ENCODE measurements around the gene NAV3. TPM values are rescaled to one million over a fixed set of nuclear protein-coding genes. Genes with fewer than 3 reads are reported as not detected.

NAV3 gene, protein sequence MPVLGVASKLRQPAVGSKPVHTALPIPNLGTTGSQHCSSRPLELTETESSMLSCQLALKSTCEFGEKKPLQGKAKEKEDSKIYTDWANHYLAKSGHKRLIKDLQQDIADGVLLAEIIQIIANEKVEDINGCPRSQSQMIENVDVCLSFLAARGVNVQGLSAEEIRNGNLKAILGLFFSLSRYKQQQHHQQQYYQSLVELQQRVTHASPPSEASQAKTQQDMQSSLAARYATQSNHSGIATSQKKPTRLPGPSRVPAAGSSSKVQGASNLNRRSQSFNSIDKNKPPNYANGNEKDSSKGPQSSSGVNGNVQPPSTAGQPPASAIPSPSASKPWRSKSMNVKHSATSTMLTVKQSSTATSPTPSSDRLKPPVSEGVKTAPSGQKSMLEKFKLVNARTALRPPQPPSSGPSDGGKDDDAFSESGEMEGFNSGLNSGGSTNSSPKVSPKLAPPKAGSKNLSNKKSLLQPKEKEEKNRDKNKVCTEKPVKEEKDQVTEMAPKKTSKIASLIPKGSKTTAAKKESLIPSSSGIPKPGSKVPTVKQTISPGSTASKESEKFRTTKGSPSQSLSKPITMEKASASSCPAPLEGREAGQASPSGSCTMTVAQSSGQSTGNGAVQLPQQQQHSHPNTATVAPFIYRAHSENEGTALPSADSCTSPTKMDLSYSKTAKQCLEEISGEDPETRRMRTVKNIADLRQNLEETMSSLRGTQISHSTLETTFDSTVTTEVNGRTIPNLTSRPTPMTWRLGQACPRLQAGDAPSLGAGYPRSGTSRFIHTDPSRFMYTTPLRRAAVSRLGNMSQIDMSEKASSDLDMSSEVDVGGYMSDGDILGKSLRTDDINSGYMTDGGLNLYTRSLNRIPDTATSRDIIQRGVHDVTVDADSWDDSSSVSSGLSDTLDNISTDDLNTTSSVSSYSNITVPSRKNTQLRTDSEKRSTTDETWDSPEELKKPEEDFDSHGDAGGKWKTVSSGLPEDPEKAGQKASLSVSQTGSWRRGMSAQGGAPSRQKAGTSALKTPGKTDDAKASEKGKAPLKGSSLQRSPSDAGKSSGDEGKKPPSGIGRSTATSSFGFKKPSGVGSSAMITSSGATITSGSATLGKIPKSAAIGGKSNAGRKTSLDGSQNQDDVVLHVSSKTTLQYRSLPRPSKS (N-terminal part only)
- polyA plus RNA-seq, result not detected

GRCh38 chr12:77830583-77831351 is at the start of gene NAV3:
Gene NAV3, plus strand, starts transcription at chr12:77830894. Its CDS starts 568 bp downstream, at chr12:77831462.
- Mint-ChIP-seq H3K4me3 (no peak within 1 kb of the TSS), H3K9me3 (peaks cover 3 to 32% (median 12%) of the 10 kb centered on the region in 6 donors), H3K4me1 (no peaks in the 10 kb centered on the region), H3K27ac (no peak within 1 kb of the TSS), H3K36me3 (no peaks in the 10 kb centered on the region), H3K27me3 (ENCODE audit: low read depth in 3 of 3) (peaks cover 0 to 2% (median 2%) of the 10 kb centered on the region in 3 donors)
- DNase-seq, result no peak

DNA sequence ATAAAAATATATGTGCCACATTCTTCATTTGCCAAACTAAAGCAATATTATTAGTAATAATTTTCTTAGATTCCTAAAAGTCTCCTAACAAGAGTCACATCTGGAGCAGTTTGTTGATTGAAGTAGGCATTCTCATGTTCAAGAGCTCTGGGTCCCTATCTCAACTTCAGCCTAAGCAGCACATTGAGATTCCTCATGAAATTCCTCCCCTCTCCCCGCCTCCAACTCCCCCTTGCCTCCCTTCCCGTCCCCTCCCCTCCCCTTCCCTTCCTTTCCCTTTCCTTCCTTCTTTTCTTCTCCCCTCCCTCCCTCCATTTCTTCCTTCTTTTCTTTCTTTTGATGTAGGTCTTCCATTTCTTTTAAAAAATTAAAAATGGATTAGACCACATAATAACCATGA is 48.7 kb upstream of the NAV3 start:
- Mint-ChIP-seq H3K27ac (no peak overlapping the region), H3K27me3 (ENCODE audit: low read depth in 3 of 3) (peaks cover 0 to 2% (median 0%) of the 10 kb centered on the region in 3 donors), H3K4me1 (no peaks in the 10 kb centered on the region), H3K4me3 (no peak overlapping the region), H3K36me3 (no peaks in the 10 kb centered on the region), H3K9me3 (peaks cover 0 to 22% (median 10%) of the 10 kb centered on the region in 6 donors)
- DNase-seq, result no peak

GRCh38 chr12:77782766-77783165 is 47.9 kb upstream of the NAV3 start:
- Mint-ChIP-seq H3K36me3 (no peaks in the 10 kb centered on the region), H3K4me3 (no peak overlapping the region), H3K4me1 (no peaks in the 10 kb centered on the region), H3K27ac (no peak overlapping the region), H3K27me3 (ENCODE audit: low read depth in 3 of 3) (peaks cover 0 to 3% (median 0%) of the 10 kb centered on the region in 3 donors), H3K9me3 (peaks cover 0 to 18% (median 10%) of the 10 kb centered on the region in 6 donors)
- no peak for DNase-seq

- no peak for DNase-seq
- Mint-ChIP-seq H3K4me3 (no peak overlapping the region), H3K27ac (no peak overlapping the region), H3K27me3 (ENCODE audit: low read depth in 3 of 3) (peaks cover 0 to 3% (median 0%) of the 10 kb centered on the region in 3 donors), H3K9me3 (peaks cover 6 to 30% (median 14%) of the 10 kb centered on the region in 6 donors), H3K4me1 (no peaks in the 10 kb centered on the region), H3K36me3 (peaks cover 0 to 4% (median 0%) of the 10 kb centered on the region in 3 donors)
Measured at GRCh38 chr12:77785211-77785610, 45.5 kb upstream of the NAV3 start.

- Mint-ChIP-seq H3K27me3 (ENCODE audit: low read depth in 3 of 3) (peaks cover 0 to 3% (median 0%) of the 10 kb centered on the region in 3 donors), H3K36me3 (peaks cover 0 to 4% (median 0%) of the 10 kb centered on the region in 3 donors), H3K4me3 (no peak overlapping the region), H3K9me3 (peaks cover 10 to 27% (median 17%) of the 10 kb centered on the region in 6 donors), H3K4me1 (no peaks in the 10 kb centered on the region), H3K27ac (no peak overlapping the region)
- no peak for DNase-seq
Measured at GRCh38 chr12:77786675-77787074, 44.0 kb upstream of the NAV3 start.

DNA sequence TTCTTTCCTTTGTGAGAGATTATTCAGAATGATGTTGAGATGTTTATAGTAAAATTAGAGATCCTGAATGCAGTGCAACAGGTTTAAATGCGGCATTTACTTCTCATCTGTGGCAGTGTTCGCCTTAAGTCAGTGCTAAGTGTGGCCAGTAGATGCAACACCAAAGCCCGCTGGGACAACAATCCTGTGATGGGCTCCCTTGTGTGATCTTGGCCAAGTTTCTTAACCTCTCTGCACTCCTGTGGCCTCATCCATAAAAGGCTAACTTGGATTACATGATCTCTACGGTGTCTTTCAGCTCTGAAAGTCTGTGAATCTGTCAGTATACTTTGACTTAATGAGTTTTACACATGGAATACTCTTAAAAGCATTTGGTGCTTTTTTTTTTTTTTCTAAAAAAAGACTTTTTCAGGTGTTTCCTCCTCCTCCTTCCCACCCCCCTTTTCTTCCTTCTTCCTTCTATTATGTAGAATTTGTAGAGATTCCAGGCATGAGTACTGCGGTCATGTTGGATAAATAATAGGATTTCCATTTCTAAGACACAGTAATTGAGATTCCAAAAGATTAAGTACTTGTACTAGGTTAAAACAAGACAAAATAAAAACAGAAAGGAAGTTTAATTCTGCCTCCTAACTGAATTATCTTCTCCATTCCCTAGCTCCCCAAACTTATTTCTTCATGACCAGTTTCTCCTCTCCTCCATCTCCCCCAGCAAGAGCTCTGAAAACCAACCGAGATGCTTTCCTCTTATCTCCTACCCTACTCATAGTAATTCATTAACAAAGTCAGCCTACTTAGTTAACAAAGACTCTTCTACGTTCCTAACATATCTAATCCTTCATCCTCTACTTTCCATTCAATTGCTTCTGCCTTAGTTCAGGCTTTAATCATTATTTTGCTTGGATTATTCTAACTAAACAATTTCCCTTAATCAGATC is 42.2 kb upstream of the NAV3 start:
- Mint-ChIP-seq H3K27me3 (ENCODE audit: low read depth in 3 of 3) (peaks cover 0 to 3% (median 2%) of the 10 kb centered on the region in 3 donors), H3K9me3 (peaks cover 12 to 34% (median 17%) of the 10 kb centered on the region in 6 donors), H3K36me3 (peaks cover 0 to 4% (median 0%) of the 10 kb centered on the region in 3 donors), H3K27ac (no peak overlapping the region), H3K4me1 (no peaks in the 10 kb centered on the region), H3K4me3 (no peak overlapping the region)
- DNase-seq, result no peak

GRCh38 chr12:77795699-77796098 is 35.0 kb upstream of the NAV3 start:
- no peak for DNase-seq
- Mint-ChIP-seq H3K36me3 (no peaks in the 10 kb centered on the region), H3K9me3 (peaks cover 8 to 29% (median 19%) of the 10 kb centered on the region in 6 donors), H3K27ac (no peak overlapping the region), H3K27me3 (ENCODE audit: low read depth in 3 of 3) (peaks cover 0 to 2% (median 0%) of the 10 kb centered on the region in 3 donors), H3K4me3 (no peak overlapping the region), H3K4me1 (no peaks in the 10 kb centered on the region)

DNA sequence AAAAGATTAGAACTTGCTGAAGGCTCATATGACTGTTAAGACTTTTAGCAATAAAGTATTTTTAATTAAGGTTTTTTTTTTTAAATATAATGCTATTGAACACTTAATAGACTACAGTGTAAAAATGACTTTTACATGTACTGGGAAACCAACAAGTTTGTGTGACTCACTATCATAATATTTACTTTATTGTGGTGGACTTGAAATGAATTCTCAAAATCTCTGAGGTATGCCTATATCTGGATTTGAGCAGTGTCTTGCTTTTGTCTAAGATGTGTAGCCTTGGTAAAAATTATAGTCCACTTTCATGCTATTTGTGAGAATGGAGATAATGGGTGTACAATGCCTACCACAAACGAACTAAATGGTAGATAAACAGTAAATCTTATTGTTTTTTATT is 33.9 kb upstream of the NAV3 start:
- Mint-ChIP-seq H3K4me1 (no peaks in the 10 kb centered on the region), H3K4me3 (no peak overlapping the region), H3K27ac (no peak overlapping the region), H3K36me3 (no peaks in the 10 kb centered on the region), H3K27me3 (ENCODE audit: low read depth in 3 of 3) (peaks cover 0 to 2% (median 0%) of the 10 kb centered on the region in 3 donors), H3K9me3 (peaks cover 5 to 26% (median 17%) of the 10 kb centered on the region in 6 donors)
- no peak for DNase-seq

DNA sequence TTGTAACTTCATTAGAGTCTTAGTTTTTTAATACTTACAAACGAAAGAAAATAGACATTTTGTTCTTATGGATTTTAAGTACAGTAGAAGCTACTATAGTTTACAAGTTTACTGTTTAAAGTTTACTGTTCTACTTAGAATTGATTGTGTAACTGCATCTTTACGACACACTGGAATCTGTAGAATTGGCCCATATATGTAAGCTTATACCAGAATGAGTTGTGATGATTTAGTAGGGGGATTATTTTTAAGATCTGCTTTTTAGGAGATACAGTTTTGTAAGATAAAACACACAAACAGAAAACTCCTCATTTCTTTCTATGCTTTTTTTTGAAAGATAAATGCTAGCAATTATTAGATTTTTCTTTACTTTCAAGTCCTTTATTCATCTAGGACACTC is 30.2 kb upstream of the NAV3 start:
- Mint-ChIP-seq H3K36me3 (no peaks in the 10 kb centered on the region), H3K9me3 (peaks cover 6 to 47% (median 16%) of the 10 kb centered on the region in 6 donors), H3K27me3 (ENCODE audit: low read depth in 3 of 3) (peaks cover 0 to 4% (median 2%) of the 10 kb centered on the region in 3 donors), H3K4me3 (no peak overlapping the region), H3K27ac (no peak overlapping the region), H3K4me1 (no peaks in the 10 kb centered on the region)
- no peak for DNase-seq

- Mint-ChIP-seq H3K27ac (no peak overlapping the region), H3K9me3 (peaks cover 6 to 50% (median 24%) of the 10 kb centered on the region in 6 donors), H3K4me3 (no peak overlapping the region), H3K36me3 (no peaks in the 10 kb centered on the region), H3K4me1 (no peaks in the 10 kb centered on the region), H3K27me3 (ENCODE audit: low read depth in 3 of 3) (peaks cover 0 to 7% (median 0%) of the 10 kb centered on the region in 3 donors)
- no peak for DNase-seq
Measured at GRCh38 chr12:77808534-77808933, 22.2 kb upstream of the NAV3 start.

DNA sequence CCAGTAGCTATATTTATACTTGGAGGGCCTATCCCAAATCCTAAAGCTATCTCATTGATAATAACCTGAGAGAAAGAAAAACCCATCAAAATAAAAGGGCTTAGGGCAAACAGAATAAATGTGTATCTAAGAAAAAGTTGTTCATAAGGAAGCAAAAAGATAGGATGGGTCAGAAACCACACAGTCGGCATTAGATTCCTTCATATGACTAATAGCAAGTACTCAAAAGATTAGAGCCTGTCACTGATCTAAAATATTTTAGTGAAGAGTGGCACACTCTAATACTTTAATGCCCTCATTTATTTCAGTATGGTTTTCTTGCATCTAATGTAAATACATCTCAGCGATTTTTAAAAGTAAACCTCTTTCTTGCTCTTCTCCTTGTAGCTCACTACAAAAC is 17.1 kb upstream of the NAV3 start:
- Mint-ChIP-seq H3K27me3 (ENCODE audit: low read depth in 3 of 3) (no peaks in the 10 kb centered on the region), H3K27ac (no peak overlapping the region)
- no peak for DNase-seq

GRCh38 chr12:77814386-77814785 is 16.3 kb upstream of the NAV3 start:
- no peaks in the 10 kb centered on the region for H3K36me3 Mint-ChIP-seq
- no peaks in the 10 kb centered on the region for H3K4me1 Mint-ChIP-seq
- no peak for DNase-seq
- H3K4me3 Mint-ChIP-seq, result no peak overlapping the region
- H3K9me3 Mint-ChIP-seq, result peaks cover 1 to 15% (median 11%) of the 10 kb centered on the region in 6 donors
- no peak overlapping the region for H3K27ac Mint-ChIP-seq
- H3K27me3 Mint-ChIP-seq (ENCODE audit: low read depth in 3 of 3), result no peaks in the 10 kb centered on the region

More for the DNA sequence above, 17.1 kb upstream of the NAV3 start:
- Mint-ChIP-seq H3K4me3 (no peak overlapping the region), H3K36me3 (no peaks in the 10 kb centered on the region), H3K4me1 (no peaks in the 10 kb centered on the region), H3K9me3 (peaks cover 1 to 17% (median 11%) of the 10 kb centered on the region in 6 donors)

All from immature natural killer cell (primary cell).